WERI-Rb-1 (cell line): ENCODE data around the gene LCE1B.

ENCODE experiments used
- DNase-seq: peaks from one replicate; pipeline ENCODE4 v3.0.0-alpha.2; 2020
- H3K27ac ChIP-seq: fragments of 250-450 bp; sonication (Bioruptor Pico); 2 replicates; pipeline ENCODE4 v1.5.1; 2020; ENCODE audit warnings: mild to moderate bottlenecking, moderate library complexity
- H3K27me3 ChIP-seq: fragments of 250-450 bp; sonication (Bioruptor Pico); 2 replicates; pipeline ENCODE4 v1.5.1; 2021; ENCODE audit warnings: mild to moderate bottlenecking, low read depth, moderate library complexity; ENCODE audit not compliant: insufficient read depth, severe bottlenecking
- H3K36me3 ChIP-seq: fragments of 250-450 bp; sonication (Bioruptor Pico); 2 replicates; pipeline ENCODE4 v1.5.1; 2020; ENCODE audit warnings: mild to moderate bottlenecking, moderate library complexity
- H3K4me3 ChIP-seq: 2 replicates; pipeline ENCODE4 v1.5.1; 2011; ENCODE audit warnings: low read depth, mild to moderate bottlenecking, control low read depth, low read length
- H3K9me3 ChIP-seq: fragments of 250-450 bp; sonication (Bioruptor Pico); 2 replicates; pipeline ENCODE4 v1.5.1; 2021; ENCODE audit warnings: mild to moderate bottlenecking, moderate library complexity; ENCODE audit not compliant: severe bottlenecking
- CTCF ChIP-seq: IDR thresholded peaks from 2 replicates; pipeline ENCODE4 v1.5.1; 2011; ENCODE audit warnings: low read depth, mild to moderate bottlenecking, control low read depth, inconsistent platforms, low read length

The LCE1B gene

GRCh38 chr1:152836870-152837269, 25.1 kb downstream of the LCE1B start:
- no peak overlapping the region for H3K27ac ChIP-seq
- no peak for TF ChIP-seq CTCF
- H3K9me3 ChIP-seq, result peaks cover 21% of the 10 kb centered on the region
- peaks cover 85% of the 10 kb centered on the region for H3K27me3 ChIP-seq
- no peak for DNase-seq
- H3K4me3 ChIP-seq, result no peak overlapping the region
- H3K36me3 ChIP-seq, result no peaks in the 10 kb centered on the region

- Histone ChIP-seq H3K36me3 (no peaks in the 10 kb centered on the region), H3K27me3 (peaks cover 90% of the 10 kb centered on the region), H3K27ac (no peak within 1 kb of the TSS), H3K4me3 (no peak within 1 kb of the TSS), H3K9me3 (no peaks in the 10 kb centered on the region)
- no peak for DNase-seq
- TF ChIP-seq CTCF, result no peak
These were observed 30.8 kb downstream of the LCE1B start, which contains the start of gene LCE6A for GRCh38 chr1:152842556-152842955. LCE6A (plus strand) TSS chr1:152842856; CDS start chr1:152843521, 665 bp downstream.

- H3K4me3 ChIP-seq, result no peak overlapping the region
- no peak overlapping the region for H3K27ac ChIP-seq
- peaks cover 7% of the 10 kb centered on the region for H3K9me3 ChIP-seq
- no peaks in the 10 kb centered on the region for H3K36me3 ChIP-seq
- TF ChIP-seq CTCF, result no peak
- DNase-seq, result no peak
- peaks cover 95% of the 10 kb centered on the region for H3K27me3 ChIP-seq
These were observed 43.9 kb downstream of the LCE1B start for GRCh38 chr1:152855661-152856060.

GRCh38 chr1:152858062-152858461, 46.3 kb downstream of the LCE1B start:
- peaks cover 2% of the 10 kb centered on the region for H3K9me3 ChIP-seq
- H3K27me3 ChIP-seq, result peaks cover 99% of the 10 kb centered on the region
- H3K27ac ChIP-seq, result no peak overlapping the region
- no peaks in the 10 kb centered on the region for H3K36me3 ChIP-seq
- no peak overlapping the region for H3K4me3 ChIP-seq
- no peak for DNase-seq
- no peak for TF ChIP-seq CTCF

- DNase-seq, result no peak
- Histone ChIP-seq H3K36me3 (no peaks in the 10 kb centered on the region), H3K4me3 (no peak within 1 kb of the TSS), H3K27ac (no peak within 1 kb of the TSS), H3K27me3 (peaks cover 95% of the 10 kb centered on the region), H3K9me3 (no peaks in the 10 kb centered on the region)
- no peak for TF ChIP-seq CTCF
These were observed 47.9 kb downstream of the LCE1B start, which contains the start of gene LCE7A for GRCh38 chr1:152859696-152860095. LCE7A (plus strand) TSS chr1:152859996; CDS start chr1:152860698, 702 bp downstream.

GRCh38 chr1:152860129-152860528, 48.4 kb downstream of the LCE1B start:
- Histone ChIP-seq H3K27me3 (peaks cover 92% of the 10 kb centered on the region), H3K4me3 (no peak overlapping the region), H3K36me3 (no peaks in the 10 kb centered on the region), H3K27ac (no peak overlapping the region), H3K9me3 (no peaks in the 10 kb centered on the region)
- DNase-seq, result no peak
- TF ChIP-seq CTCF, result no peak
